Upper lobe of left lung (tissue), 6 donors: ENCODE data around the gene ERC1. TPM values are rescaled to one million over a fixed set of nuclear protein-coding genes. Genes with fewer than 3 reads are reported as not detected.

ENCODE experiments used
- ATAC-seq, 2 donors: fragments of 200-7000 bp; cut with Tn5 transposase; one replicate each; pipeline ENCODE4 v1.9.1; 2022; ENCODE audit warnings: mild to moderate bottlenecking in 2 of 2, moderate library complexity in 2 of 2; ENCODE audit not compliant: low FRiP score in 2 of 2
- DNase-seq, 2 donors: peaks; one replicate each; pipeline ENCODE4 v3.0.0-alpha.2; 2019 to 2020
- H3K27ac ChIP-seq, 4 donors: fragments of 200-600 bp; sonication (generic); one replicate each; pipeline ENCODE4 v1.5.1; 2016 to 2019
- H3K27me3 ChIP-seq, 4 donors: fragments of 200-600 bp; sonication (generic); one replicate each; pipeline ENCODE4 v1.5.1; 2017 to 2019
- H3K36me3 ChIP-seq, 4 donors: fragments of 200-600 bp; sonication (generic); one replicate each; pipeline ENCODE4 v1.5.1; 2016 to 2019
- H3K4me1 ChIP-seq, 4 donors: fragments of 200-600 bp; sonication (generic); one replicate each; pipeline ENCODE4 v1.5.1; 2018 to 2019
- H3K4me3 ChIP-seq, 4 donors: fragments of 200-600 bp; sonication (generic); one replicate each; pipeline ENCODE4 v1.5.1; 2017 to 2019; ENCODE audit warnings: mild to moderate bottlenecking in 2 of 4, moderate library complexity in 1 of 4
- H3K9me3 ChIP-seq, 4 donors: fragments of 200-600 bp; sonication (generic); one replicate each; pipeline ENCODE4 v1.5.1; 2018 to 2019
- CTCF ChIP-seq, 6 experiments: fragments of 450-650 bp in 4 of 6; fragments of 200-600 bp in 2 of 6; sonication (generic) in 2 of 6; IDR thresholded peaks; one replicate each; pipeline ENCODE4 v1.5.1; 2016 to 2019; ENCODE audit warnings: antibody characterized with exemption in 6 of 6
- EP300 ChIP-seq, 4 donors: sonication (generic); formaldehyde crosslinking; IDR thresholded peaks; one replicate each; pipeline ENCODE4 v1.5.1; 2017; ENCODE audit warnings: antibody characterized with exemption in 4 of 4, control low read depth in 2 of 4
- POLR2A ChIP-seq, 4 donors: fragments of 450-650 bp; IDR thresholded peaks; one replicate each; pipeline ENCODE4 v1.5.1; 2016 to 2017; ENCODE audit warnings: antibody characterized with exemption in 4 of 4, mild to moderate bottlenecking in 2 of 4
- POLR2AphosphoS5 ChIP-seq, 2 donors: sonication (generic); formaldehyde crosslinking; IDR thresholded peaks; one replicate each; pipeline ENCODE4 v1.5.1; 2017; ENCODE audit warnings: antibody characterized with exemption in 2 of 2
- WGBS, 2 donors: methylation state at CpG; one replicate each; pipeline ENCODE4 v1.1.5; 2017 to 2018; 5-methylcytosine and 5-hydroxymethylcytosine counted together
- total RNA-seq, 6 donors: library from RNA; depleted of rRNA in 4 of 6; stranded (reverse); fragments of >200 nt in 4 of 6; gene quantifications; one replicate each; pipeline versions ENCODE4 v1.1.0 to v1.2.1, GENCODE V29; 2016 to 2021
- donor health status: DM: no; HTN: no; CAD: no; lungs with moderate emphysema.
- donor health status: DM: no; HTN: yes; CAD: no; lungs with severe emphysema.

ERC1 gene
- total RNA-seq, 6 donors from 2014 or later = 37.7 to 158 (median 60.1) TPM

- no peak for ATAC-seq
- H3K4me1 ChIP-seq = no peaks in the 10 kb centered on the region
- DNase-seq = no peak
- no peaks in the 10 kb centered on the region for H3K36me3 ChIP-seq
- peaks cover 4 to 22% (median 9%) of the 10 kb centered on the region in 4 donors for H3K9me3 ChIP-seq
- no peak overlapping the region for H3K4me3 ChIP-seq
- TF ChIP-seq POLR2AphosphoS5 (IDR thresholded peaks at IDR 0.05) = no peak
- TF ChIP-seq EP300 (IDR thresholded peaks at IDR 0.05) = no peak
- no peak for TF ChIP-seq CTCF (IDR thresholded peaks at IDR 0.05)
- TF ChIP-seq POLR2A (IDR thresholded peaks at IDR 0.05) = no peak
- WGBS, 2 donors = 94 to 97% methylated on average over 2 of the region's 2 CpGs
- no peak overlapping the region for H3K27ac ChIP-seq
- H3K27me3 ChIP-seq = no peaks in the 10 kb centered on the region
Measured at GRCh38 chr12:1064317-1064716, 73.3 kb downstream of the ERC1 start.

- peaks cover 4 to 22% (median 9%) of the 10 kb centered on the region in 4 donors for H3K9me3 ChIP-seq
- H3K4me1 ChIP-seq = peaks cover 0 to 3% (median 0%) of the 10 kb centered on the region in 4 donors
- ATAC-seq = no peak
- H3K27ac ChIP-seq = no peak overlapping the region
- no peak overlapping the region for H3K4me3 ChIP-seq
- TF ChIP-seq POLR2AphosphoS5 (IDR thresholded peaks at IDR 0.05) = no peak
- TF ChIP-seq POLR2A (IDR thresholded peaks at IDR 0.05) = no peak
- TF ChIP-seq CTCF (IDR thresholded peaks at IDR 0.05) = no peak
- no peak for TF ChIP-seq EP300 (IDR thresholded peaks at IDR 0.05)
- no peak for DNase-seq
- 95 to 98% methylated on average over 3 of the region's 3 CpGs for WGBS, 2 donors
- H3K36me3 ChIP-seq = no peaks in the 10 kb centered on the region
- H3K27me3 ChIP-seq = no peaks in the 10 kb centered on the region
Measured at GRCh38 chr12:1065629-1066028, 74.6 kb downstream of the ERC1 start.

DNA sequence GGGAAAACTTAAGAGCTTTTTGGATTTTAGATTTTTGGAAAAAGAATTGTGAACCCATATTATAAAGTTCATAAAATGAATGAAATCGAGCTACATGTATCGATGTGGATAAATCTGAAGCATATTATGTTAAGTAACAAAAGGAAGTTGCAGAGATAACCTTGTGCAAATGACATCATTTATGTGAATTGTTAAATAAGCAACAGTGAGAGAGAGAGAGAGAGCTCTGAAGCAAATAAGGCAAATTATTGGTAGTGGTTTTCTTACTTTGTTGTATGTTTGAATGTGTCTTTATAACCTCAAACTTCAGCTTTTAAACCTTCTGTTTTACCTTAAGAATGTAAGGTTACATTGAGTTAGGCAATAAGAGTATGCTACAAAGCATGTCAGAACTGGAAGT lies 78.8 kb downstream of the ERC1 start:
- no peak for TF ChIP-seq POLR2AphosphoS5 (IDR thresholded peaks at IDR 0.05)
- TF ChIP-seq POLR2A (IDR thresholded peaks at IDR 0.05) = no peak
- TF ChIP-seq EP300 (IDR thresholded peaks at IDR 0.05) = no peak
- TF ChIP-seq CTCF (IDR thresholded peaks at IDR 0.05) = no peak
- Histone ChIP-seq H3K27me3 (no peaks in the 10 kb centered on the region), H3K36me3 (no peaks in the 10 kb centered on the region), H3K4me3 (no peak overlapping the region), H3K4me1 (peaks cover 0 to 3% (median 0%) of the 10 kb centered on the region in 4 donors), H3K9me3 (no peaks in the 10 kb centered on the region), H3K27ac (no peak overlapping the region)
- WGBS, 2 donors = 63 to 74% methylated on average over 2 of the region's 2 CpGs
- ATAC-seq = no peak
- DNase-seq = no peak

GRCh38 chr12:1071182-1071581 lies 80.2 kb downstream of the ERC1 start:
- H3K27me3 ChIP-seq = no peaks in the 10 kb centered on the region
- DNase-seq (no peak), ATAC-seq (no peak)
- H3K27ac ChIP-seq = no peak overlapping the region
- H3K9me3 ChIP-seq = no peaks in the 10 kb centered on the region
- WGBS, 2 donors = 67 to 76% methylated on average over 3 of the region's 3 CpGs
- H3K4me3 ChIP-seq = no peak overlapping the region
- no peaks in the 10 kb centered on the region for H3K36me3 ChIP-seq
- H3K4me1 ChIP-seq = peaks cover 0 to 3% (median 0%) of the 10 kb centered on the region in 4 donors
- no peak for TF ChIP-seq EP300 (IDR thresholded peaks at IDR 0.05)
- no peak for TF ChIP-seq POLR2AphosphoS5 (IDR thresholded peaks at IDR 0.05)
- no peak for TF ChIP-seq CTCF (IDR thresholded peaks at IDR 0.05)
- TF ChIP-seq POLR2A (IDR thresholded peaks at IDR 0.05) = no peak

- H3K27ac ChIP-seq = no peak overlapping the region
- ATAC-seq (no peak), DNase-seq (no peak)
- H3K4me1 ChIP-seq = peaks cover 0 to 12% (median 5%) of the 10 kb centered on the region in 4 donors
- WGBS, 2 donors = 94 to 96% methylated on average over 8 to 9 of the region's 9 CpGs
- no peak for TF ChIP-seq EP300 (IDR thresholded peaks at IDR 0.05)
- no peak for TF ChIP-seq POLR2A (IDR thresholded peaks at IDR 0.05)
- TF ChIP-seq POLR2AphosphoS5 (IDR thresholded peaks at IDR 0.05) = no peak
- H3K36me3 ChIP-seq = no peaks in the 10 kb centered on the region
- H3K27me3 ChIP-seq = no peaks in the 10 kb centered on the region
- no peak overlapping the region for H3K4me3 ChIP-seq
- no peaks in the 10 kb centered on the region for H3K9me3 ChIP-seq
Measured at GRCh38 chr12:1073652-1074051, 82.6 kb downstream of the ERC1 start.
